NB4 (cell line): ENCODE measurements around the gene TAGLN.
"Not testable (repeated sequence)": the region's sequence is repeated elsewhere in the genome, so short reads cannot be mapped to it uniquely, and the experiment has no call there.

ENCODE experiments used
- CTCF ChIP-seq: IDR thresholded peaks from one replicate; pipeline ENCODE4 v1.5.1; 2012; ENCODE audit warnings: low read depth, low read length
- POLR2A ChIP-seq: IDR thresholded peaks from 2 replicates; pipeline ENCODE4 v1.6.1; 2011; ENCODE audit warnings: mild to moderate bottlenecking; ENCODE audit not compliant: insufficient read length; ENCODE audit errors: extremely low read depth

GRCh38 chr11:117209351-117210125 is 10.4 kb downstream of the TAGLN start:
- TF ChIP-seq CTCF, POLR2A: not testable (repeated sequence)
